ENCODE results near the gene NOS1AP. TPM values are rescaled to one million over a fixed set of nuclear protein-coding genes. Genes with fewer than 3 reads are reported as not detected.

The NOS1AP gene
- total and polyA plus RNA-seq, 9 of the 15 experiments (the other 6 are each of a cell fraction or from before 2014, with no cell fraction given): 0.07 to 1.5 (median 0.22) TPM

GRCh38 chr1:162023547-162024501 lies 45.7 kb upstream of the NOS1AP start, which contains the start of gene OLFML2B:
Gene OLFML2B, minus strand, starts transcription at chr1:162023869. Its CDS starts 439 bp downstream, at chr1:162023430.
- ATAC-seq (peak; percentile 90), FAIRE-seq (peak; percentile 52), DNase-seq (ENCODE audit: extremely low read depth in 1 of 4, low spot score in 3 of 4) (peak; percentile 36 to 59 (median 52))
- Histone ChIP-seq H3K27me3 (ENCODE audit: control insufficient read depth in 2 of 2, insufficient read depth in 2 of 2, low read length in 2 of 2) (peaks cover 49 to 63% of the 10 kb centered on the region in 2 experiments; a peak in 4 of 5 replicates), H3K36me3 (ENCODE audit: control insufficient read depth, insufficient read depth, low read length) (no peaks in the 10 kb centered on the region), H3K4me1 (replicated peaks in 1 of 2; ENCODE audit: control insufficient read depth in 2 of 2, insufficient read depth in 2 of 2, low read length in 2 of 2) (peaks cover 4 to 11% of the 10 kb centered on the region in 2 experiments; a peak in 4 of 5 replicates), H3K9me3 (replicated peaks; ENCODE audit: control insufficient read depth, insufficient read depth, low read depth, low read length) (peaks cover 3% of the 10 kb centered on the region; the same call in 1 of the 2 replicates), H4K20me1 (replicated peaks; ENCODE audit: control insufficient read depth, insufficient read depth, low read length) (no peaks in the 10 kb centered on the region; the same call in 1 of the 2 replicates), H3K27ac (ENCODE audit: extremely low read depth, low read depth, low read length) (no peak within 1 kb of the TSS; the same call in 2 of the 3 replicates), H3K9ac (ENCODE audit: insufficient read depth in 1 of 2, low read depth in 2 of 2, low read length in 2 of 2) (peak within 1 kb of the TSS in 1 of 2 experiments; percentile 78; a peak in 2 of 4 replicates), H3K4me2 (ENCODE audit: insufficient read depth, low read length) (peak within 1 kb of the TSS; percentile 87), H3K79me2 (ENCODE audit: control insufficient read depth, insufficient read depth, low read length) (no peaks in the 10 kb centered on the region), H3K9me1 (ENCODE audit: control insufficient read depth, insufficient read depth, low read length) (no peaks in the 10 kb centered on the region), H3K4me3 (peak within 1 kb of the TSS; percentile 40), H2AFZ (ENCODE audit: low read depth, low read length) (peak within 1 kb of the TSS; percentile 80)
- BruUV-seq (replicated peaks): no TSS peak
- ChIA-PET POLR2A (interaction anchor here (0.6 to 1.4 kb wide), 7 partner anchors 10 to 183 kb away, joined by 3 to 6 read pairs (median 3); no protein-coding TSS in a partner anchor), CTCF (ENCODE audit: low intra/inter-chr PET ratio) (interaction anchor here (0.9 kb wide), 1 partner anchor 159 kb away, joined by 4 read pairs; no protein-coding TSS in a partner anchor)
- in situ Hi-C loops (cut with MboI): loop anchor here (25.0 kb wide), 1 partner anchor 562 kb away; no protein-coding TSS in a partner anchor
- intact Hi-C loops (cut with micrococcal nuclease): no loop called here
- WGBS (ENCODE audit: insufficient coverage, low coverage, missing lambda C conversion rate): 9% methylated on average over 61 of the region's 85 CpGs
- TF ChIP-seq E2F3 (CRISPR knock-in tag; IDR thresholded peaks at IDR 0.05) (no peak), ZNF354B (CRISPR knock-in tag; IDR thresholded peaks at IDR 0.05) (no peak), ZBTB26 (CRISPR knock-in tag; IDR thresholded peaks at IDR 0.05) (no peak), NR2C2 (CRISPR knock-in tag; IDR thresholded peaks at IDR 0.05) (no peak), NR2C2 (tag; IDR thresholded peaks at IDR 0.05) (no peak), SMARCE1 (IDR thresholded peaks at IDR 0.05) (no peak), U2AF1 (optimal IDR thresholded peaks at IDR 0.05; ENCODE audit: low read depth, low read length) (no peak), CTCF (IDR thresholded peaks at IDR 0.05 in 2 of 3, conservative IDR thresholded peaks at IDR 0.05 in 1 of 3; ENCODE audit: insufficient read depth in 2 of 3, low read depth in 1 of 3, low read length in 3 of 3) (peak; percentile 11 to 41 (median 26); a peak in 2 of 6 replicates), ARID3B (CRISPR knock-in tag; IDR thresholded peaks at IDR 0.05; ENCODE audit: borderline replicate concordance) (no peak), KHSRP (IDR thresholded peaks at IDR 0.05) (no peak), NRF1 (conservative IDR thresholded peaks at IDR 0.05 in 1 of 2, IDR thresholded peaks at IDR 0.05 in 1 of 2) (0 out of 4 replicates have a peak, but pooled peaks have one; percentile 8 to 10), ZNF75A (CRISPR knock-in tag; IDR thresholded peaks at IDR 0.05) (no peak), ZNF263 (CRISPR knock-in tag; IDR thresholded peaks at IDR 0.05; ENCODE audit: borderline replicate concordance) (peak; percentile 65), ATF1 (CRISPR knock-in tag; IDR thresholded peaks at IDR 0.05) (no peak), ATF1 (tag; IDR thresholded peaks at IDR 0.05) (0 out of 2 replicates have a peak, but pooled peaks have one; percentile 22), SRSF9 (IDR thresholded peaks at IDR 0.05; ENCODE audit: borderline replicate concordance, low read depth, low read length) (no peak)
